ENCODE measurements around the gene RALGAPA2.

Gene RALGAPA2

GRCh38 chr20:20491110-20491783 is 221.2 kb downstream of the RALGAPA2 start:
- no peak for DNase-seq

- DNase-seq: no peak
Observed at GRCh38 chr20:20490673-20491072, 221.8 kb downstream of the RALGAPA2 start.

- DNase-seq: no peak
Observed at GRCh38 chr20:20489648-20490341, 222.6 kb downstream of the RALGAPA2 start.

GRCh38 chr20:20489054-20489453 is 223.4 kb downstream of the RALGAPA2 start:
- DNase-seq: no peak

- DNase-seq: no peak
Observed at GRCh38 chr20:20488388-20488787, 224.1 kb downstream of the RALGAPA2 start.

- DNase-seq: no peak
Observed at GRCh38 chr20:20487811-20488210, 224.6 kb downstream of the RALGAPA2 start.

- DNase-seq: no peak
Observed at GRCh38 chr20:20483328-20483727, 229.1 kb downstream of the RALGAPA2 start.

- DNase-seq: no peak
Observed at GRCh38 chr20:20482453-20482852, 230.0 kb downstream of the RALGAPA2 start.

GRCh38 chr20:20480689-20481088 is 231.8 kb downstream of the RALGAPA2 start:
- DNase-seq: no peak

GRCh38 chr20:20480126-20480525 is 232.3 kb downstream of the RALGAPA2 start:
- DNase-seq: no peak

GRCh38 chr20:20477444-20478041 is 234.9 kb downstream of the RALGAPA2 start:
- no peak for DNase-seq

- no peak for DNase-seq
Observed at GRCh38 chr20:20476504-20476903, 235.9 kb downstream of the RALGAPA2 start.

- no peak for DNase-seq
Observed at GRCh38 chr20:20473657-20474056, 238.8 kb downstream of the RALGAPA2 start.

- no peak for DNase-seq
Observed at GRCh38 chr20:20472684-20473274, 239.7 kb downstream of the RALGAPA2 start.

- no peak for DNase-seq
Observed at GRCh38 chr20:20466341-20466879, 246.0 kb downstream of the RALGAPA2 start.

GRCh38 chr20:20465252-20465651 is 247.2 kb downstream of the RALGAPA2 start:
- DNase-seq: no peak

- no peak for DNase-seq
Observed at GRCh38 chr20:20463933-20464374, 248.5 kb downstream of the RALGAPA2 start.

GRCh38 chr20:20462185-20462584 is 250.3 kb downstream of the RALGAPA2 start:
- DNase-seq: no peak

- DNase-seq: no peak
Observed at GRCh38 chr20:20461551-20461950, 250.9 kb downstream of the RALGAPA2 start.

- no peak for DNase-seq
Observed at GRCh38 chr20:20459726-20460125, 252.7 kb downstream of the RALGAPA2 start.

- no peak for DNase-seq
Observed at GRCh38 chr20:20457392-20458126, 254.9 kb downstream of the RALGAPA2 start.

- DNase-seq: no peak
Observed at GRCh38 chr20:20456741-20457140, 255.7 kb downstream of the RALGAPA2 start.

GRCh38 chr20:20455926-20456325 is 256.5 kb downstream of the RALGAPA2 start:
- DNase-seq: no peak

Data from NCI-H187 treated with DMSO at 0.1 percent for 48 hours (cell line).